ENCODE measurements around the gene CNDP2.

DNA sequence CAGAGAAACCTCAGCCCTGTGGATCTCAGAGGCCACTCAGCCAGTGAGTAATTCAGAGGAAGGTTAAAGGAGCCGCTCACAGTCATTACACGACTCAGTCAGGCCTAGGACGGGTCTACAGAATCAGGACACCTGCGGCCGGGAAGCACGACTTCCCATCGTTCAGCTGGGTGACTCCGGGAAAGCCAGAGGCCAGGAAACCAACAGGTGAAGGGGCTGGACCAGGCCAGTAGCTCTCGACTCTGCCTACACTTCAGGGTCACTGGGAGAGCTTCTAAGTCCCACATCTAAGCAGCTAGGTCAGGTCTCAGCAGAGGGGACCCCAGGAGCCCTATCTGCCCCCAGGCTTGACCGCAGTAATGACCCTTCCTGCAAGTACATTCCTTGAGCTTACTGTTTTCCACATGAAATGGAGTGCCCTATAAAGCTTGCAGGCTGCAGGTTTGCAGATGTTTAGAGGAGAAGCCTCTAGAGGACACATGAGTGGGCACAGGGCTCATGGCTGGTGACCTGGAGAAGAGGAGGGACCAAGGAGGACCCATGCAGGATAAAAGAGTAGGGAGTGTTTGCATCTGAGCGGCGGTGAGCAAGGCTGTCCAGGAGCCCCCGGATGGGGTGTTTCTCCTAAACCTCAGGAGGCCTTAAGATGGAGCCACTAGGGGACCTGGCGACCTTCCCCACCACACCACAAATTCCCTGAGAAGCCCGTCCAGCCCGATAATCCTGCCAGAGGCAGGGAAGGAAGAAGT is 48.6 kb upstream of the CNDP2 start:
- TF ChIP-seq POLR2AphosphoS5 (IDR thresholded peaks at IDR 0.05; ENCODE audit: low read depth, low read length) (no peak), BORCS8-MEF2B (CRISPR knock-in tag; IDR thresholded peaks at IDR 0.05) (no peak), ATAD3A (CRISPR knock-in tag; IDR thresholded peaks at IDR 0.05) (no peak), ZNF24 (IDR thresholded peaks at IDR 0.05) (no peak), FOXK2 (IDR thresholded peaks at IDR 0.05) (no peak), ELF1 (CRISPR knock-in tag; IDR thresholded peaks at IDR 0.05) (no peak)
- TF ChIP-seq, protein P1, sequence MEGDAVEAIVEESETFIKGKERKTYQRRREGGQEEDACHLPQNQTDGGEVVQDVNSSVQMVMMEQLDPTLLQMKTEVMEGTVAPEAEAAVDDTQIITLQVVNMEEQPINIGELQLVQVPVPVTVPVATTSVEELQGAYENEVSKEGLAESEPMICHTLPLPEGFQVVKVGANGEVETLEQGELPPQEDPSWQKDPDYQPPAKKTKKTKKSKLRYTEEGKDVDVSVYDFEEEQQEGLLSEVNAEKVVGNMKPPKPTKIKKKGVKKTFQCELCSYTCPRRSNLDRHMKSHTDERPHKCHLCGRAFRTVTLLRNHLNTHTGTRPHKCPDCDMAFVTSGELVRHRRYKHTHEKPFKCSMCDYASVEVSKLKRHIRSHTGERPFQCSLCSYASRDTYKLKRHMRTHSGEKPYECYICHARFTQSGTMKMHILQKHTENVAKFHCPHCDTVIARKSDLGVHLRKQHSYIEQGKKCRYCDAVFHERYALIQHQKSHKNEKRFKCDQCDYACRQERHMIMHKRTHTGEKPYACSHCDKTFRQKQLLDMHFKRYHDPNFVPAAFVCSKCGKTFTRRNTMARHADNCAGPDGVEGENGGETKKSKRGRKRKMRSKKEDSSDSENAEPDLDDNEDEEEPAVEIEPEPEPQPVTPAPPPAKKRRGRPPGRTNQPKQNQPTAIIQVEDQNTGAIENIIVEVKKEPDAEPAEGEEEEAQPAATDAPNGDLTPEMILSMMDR (CRISPR knock-in tag; IDR thresholded peaks at IDR 0.05), result no peak
- TF ChIP-seq, protein P2, sequence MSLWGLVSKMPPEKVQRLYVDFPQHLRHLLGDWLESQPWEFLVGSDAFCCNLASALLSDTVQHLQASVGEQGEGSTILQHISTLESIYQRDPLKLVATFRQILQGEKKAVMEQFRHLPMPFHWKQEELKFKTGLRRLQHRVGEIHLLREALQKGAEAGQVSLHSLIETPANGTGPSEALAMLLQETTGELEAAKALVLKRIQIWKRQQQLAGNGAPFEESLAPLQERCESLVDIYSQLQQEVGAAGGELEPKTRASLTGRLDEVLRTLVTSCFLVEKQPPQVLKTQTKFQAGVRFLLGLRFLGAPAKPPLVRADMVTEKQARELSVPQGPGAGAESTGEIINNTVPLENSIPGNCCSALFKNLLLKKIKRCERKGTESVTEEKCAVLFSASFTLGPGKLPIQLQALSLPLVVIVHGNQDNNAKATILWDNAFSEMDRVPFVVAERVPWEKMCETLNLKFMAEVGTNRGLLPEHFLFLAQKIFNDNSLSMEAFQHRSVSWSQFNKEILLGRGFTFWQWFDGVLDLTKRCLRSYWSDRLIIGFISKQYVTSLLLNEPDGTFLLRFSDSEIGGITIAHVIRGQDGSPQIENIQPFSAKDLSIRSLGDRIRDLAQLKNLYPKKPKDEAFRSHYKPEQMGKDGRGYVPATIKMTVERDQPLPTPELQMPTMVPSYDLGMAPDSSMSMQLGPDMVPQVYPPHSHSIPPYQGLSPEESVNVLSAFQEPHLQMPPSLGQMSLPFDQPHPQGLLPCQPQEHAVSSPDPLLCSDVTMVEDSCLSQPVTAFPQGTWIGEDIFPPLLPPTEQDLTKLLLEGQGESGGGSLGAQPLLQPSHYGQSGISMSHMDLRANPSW (CRISPR knock-in tag; IDR thresholded peaks at IDR 0.05; ENCODE audit: borderline replicate concordance), result no peak

Data from HepG2 (cell line).